RWPE2 (cell line): ENCODE data around the gene RERE.

Experiments used
- ATAC-seq: fragments of 200-7000 bp; cut with Tn5 transposase; 3 replicates; pipeline ENCODE4 v1.9.1; 2021; ENCODE audit warnings: low read depth
- DNase-seq: peaks from one replicate; pipeline ENCODE4 v3.0.0-alpha.2; 2020; ENCODE audit warnings: low spot score
- H3K27ac ChIP-seq: fragments of 450-650 bp; 2 replicates; pipeline ENCODE4 v1.5.1; 2017; ENCODE audit warnings: mild to moderate bottlenecking; ENCODE audit not compliant: poor library complexity, severe bottlenecking
- H3K27me3 ChIP-seq: fragments of 250-450 bp; sonication (Bioruptor Pico); 2 replicates; pipeline ENCODE4 v1.5.1; 2021; ENCODE audit warnings: mild to moderate bottlenecking, moderate library complexity; ENCODE audit not compliant: insufficient read depth, poor library complexity, severe bottlenecking
- H3K36me3 ChIP-seq: fragments of 250-450 bp; sonication (Bioruptor Pico); 2 replicates; pipeline ENCODE4 v1.5.1; 2020; ENCODE audit warnings: low read depth, mild to moderate bottlenecking, moderate library complexity
- H3K4me1 ChIP-seq: fragments of 250-450 bp; sonication (Bioruptor Pico); 2 replicates; pipeline ENCODE4 v1.5.1; 2021; ENCODE audit warnings: mild to moderate bottlenecking, moderate library complexity; ENCODE audit not compliant: insufficient read depth, poor library complexity, severe bottlenecking
- H3K4me3 ChIP-seq: fragments of 250-450 bp; sonication (Bioruptor Pico); 2 replicates; pipeline ENCODE4 v1.5.1; 2021; ENCODE audit warnings: mild to moderate bottlenecking, moderate library complexity; ENCODE audit not compliant: severe bottlenecking
- H3K9me3 ChIP-seq: fragments of 250-450 bp; sonication (Bioruptor Pico); 2 replicates; pipeline ENCODE4 v1.5.1; 2021; ENCODE audit warnings: mild to moderate bottlenecking, moderate library complexity; ENCODE audit not compliant: severe bottlenecking
- CTCF ChIP-seq: fragments of 450-650 bp; IDR thresholded peaks from one replicate; pipeline ENCODE4 v1.5.1; 2017; ENCODE audit warnings: mild to moderate bottlenecking, moderate library complexity; ENCODE audit not compliant: poor library complexity, severe bottlenecking

The RERE gene

GRCh38 chr1:8462371-8462892, 355.0 kb downstream of the RERE start:
- DNase-seq (no peak), ATAC-seq (no peak; the same call in 2 of the 3 replicates)
- Histone ChIP-seq H3K4me3 (no peak overlapping the region), H3K4me1 (peaks cover 4% of the 10 kb centered on the region), H3K27me3 (no peaks in the 10 kb centered on the region), H3K27ac (no peak overlapping the region), H3K9me3 (no peaks in the 10 kb centered on the region), H3K36me3 (peaks cover 5% of the 10 kb centered on the region; the same call in 1 of the 2 replicates)
- no peak for TF ChIP-seq CTCF

- ATAC-seq (no peak), DNase-seq (no peak)
- Histone ChIP-seq H3K27ac (no peak overlapping the region), H3K4me3 (no peak overlapping the region), H3K4me1 (peaks cover 7% of the 10 kb centered on the region), H3K27me3 (no peaks in the 10 kb centered on the region), H3K36me3 (peaks cover 5% of the 10 kb centered on the region; the same call in 1 of the 2 replicates), H3K9me3 (no peaks in the 10 kb centered on the region)
- TF ChIP-seq CTCF, result no peak
These were observed 355.9 kb downstream of the RERE start for GRCh38 chr1:8461351-8462110.

- Histone ChIP-seq H3K9me3 (no peaks in the 10 kb centered on the region), H3K4me3 (no peak overlapping the region), H3K4me1 (peaks cover 14% of the 10 kb centered on the region), H3K27ac (no peak overlapping the region), H3K36me3 (peaks cover 5% of the 10 kb centered on the region; the same call in 1 of the 2 replicates), H3K27me3 (no peaks in the 10 kb centered on the region)
- DNase-seq, result no peak
- TF ChIP-seq CTCF, result no peak
- ATAC-seq, result no peak
These were observed 356.7 kb downstream of the RERE start for GRCh38 chr1:8460784-8461183.

- TF ChIP-seq CTCF, result no peak
- Histone ChIP-seq H3K27me3 (no peaks in the 10 kb centered on the region), H3K4me1 (peaks cover 14% of the 10 kb centered on the region), H3K36me3 (peaks cover 2% of the 10 kb centered on the region; the same call in 1 of the 2 replicates), H3K9me3 (no peaks in the 10 kb centered on the region), H3K4me3 (no peak overlapping the region), H3K27ac (no peak overlapping the region)
- DNase-seq (no peak), ATAC-seq (no peak)
These were observed 357.3 kb downstream of the RERE start for GRCh38 chr1:8460132-8460544.

GRCh38 chr1:8458607-8459006, 358.8 kb downstream of the RERE start:
- DNase-seq (no peak), ATAC-seq (no peak)
- H3K4me3 ChIP-seq, result no peak overlapping the region
- no peaks in the 10 kb centered on the region for H3K9me3 ChIP-seq
- H3K4me1 ChIP-seq, result peaks cover 14% of the 10 kb centered on the region
- no peak overlapping the region for H3K27ac ChIP-seq
- TF ChIP-seq CTCF, result no peak
- no peaks in the 10 kb centered on the region for H3K27me3 ChIP-seq
- no peaks in the 10 kb centered on the region; the same call in 1 of the 2 replicates for H3K36me3 ChIP-seq
